M059J (cell line): ENCODE measurements around the gene HLA-DOA. TPM values are rescaled to one million over a fixed set of nuclear protein-coding genes. Genes with fewer than 3 reads are reported as not detected.

Experiments used
- DNase-seq: peaks from one replicate; pipeline ENCODE4 v3.0.0-alpha.2; 2012; ENCODE audit warnings: low read depth
- total RNA-seq: library from RNA; depleted of rRNA; stranded (reverse); fragments of >200 nt; shearing (Covaris generic); gene quantifications from 2 replicates; pipeline ENCODE4 v1.2.3, GENCODE V29; 2014

HLA-DOA gene
- total RNA-seq, 1 experiment from 2014 or later = not detected

DNA sequence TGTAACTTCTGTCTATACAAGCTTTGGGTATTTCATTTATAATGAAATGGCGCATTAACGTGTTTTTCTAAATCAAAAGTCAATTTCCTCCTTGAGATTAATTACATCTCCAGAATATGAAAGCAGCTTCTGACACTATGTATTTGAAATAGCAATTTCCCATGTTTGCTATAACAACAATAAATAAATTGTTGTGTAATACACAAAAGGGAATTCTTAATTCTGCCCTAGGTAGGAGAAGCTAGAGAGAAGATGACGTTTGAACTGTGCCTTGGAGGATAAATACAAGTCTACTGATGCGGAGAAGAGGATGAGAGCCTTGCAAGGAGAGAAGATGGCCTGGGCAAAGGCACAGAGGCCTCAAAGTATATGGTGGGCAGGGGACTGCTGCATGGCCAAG is 7.6 kb upstream of the HLA-DOA start:
- no peak for DNase-seq

DNA sequence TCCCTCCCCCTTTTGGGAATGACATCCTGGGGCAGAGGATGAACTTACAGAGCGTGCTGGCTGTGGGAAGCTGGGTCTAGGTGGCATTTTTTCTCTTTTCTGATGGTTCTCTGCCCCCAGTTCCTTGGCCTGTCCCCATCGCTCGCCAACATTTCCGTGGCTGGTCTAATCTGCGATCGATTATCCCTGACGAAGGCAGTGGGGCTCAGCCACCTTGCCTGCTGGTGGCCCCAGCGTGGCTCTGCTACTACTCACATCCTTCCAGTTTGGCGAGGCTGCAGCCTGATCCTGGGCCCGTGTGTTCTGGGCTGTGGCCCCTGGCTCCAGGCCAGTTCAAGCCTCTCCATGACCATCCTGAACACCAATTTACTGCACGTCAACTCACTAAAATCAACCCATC is 6.4 kb upstream of the HLA-DOA start:
- no peak for DNase-seq

DNA sequence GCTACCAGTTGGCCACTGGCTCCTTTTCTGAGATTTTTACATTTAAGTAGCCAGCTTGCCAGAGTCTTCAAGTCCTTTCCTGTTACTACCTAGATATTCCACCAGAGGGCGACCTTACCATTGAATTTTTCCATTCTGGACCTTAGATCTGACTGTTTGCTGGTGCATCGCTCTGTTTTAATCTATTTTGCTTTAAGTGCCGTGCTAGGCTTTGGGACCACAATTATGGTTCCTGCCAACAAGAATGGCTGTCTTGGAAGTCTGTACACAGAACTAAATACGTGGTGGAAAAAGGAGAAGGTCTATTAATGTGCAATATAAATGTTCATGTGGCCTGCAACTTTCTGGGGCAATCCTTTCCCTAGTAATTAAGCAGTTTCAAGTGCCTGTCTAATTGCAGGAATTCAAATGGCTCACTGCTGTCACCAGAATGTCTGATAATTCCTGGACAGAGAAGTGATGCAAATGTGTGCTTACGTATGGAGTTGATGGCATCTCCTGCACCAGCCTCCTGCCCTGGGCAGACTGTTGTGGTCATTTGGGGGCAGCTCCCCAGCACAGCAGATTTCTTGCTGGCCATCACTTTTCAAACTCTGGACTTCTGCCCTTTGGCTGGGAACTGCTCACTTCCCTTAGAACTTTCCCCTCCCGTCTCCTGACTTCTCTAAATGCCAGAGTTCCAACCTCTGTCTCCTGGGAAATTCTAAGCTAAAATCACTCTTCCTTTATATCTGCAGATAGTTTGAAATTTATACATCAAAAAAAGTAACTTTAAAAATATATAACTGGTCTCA is 5.6 kb upstream of the HLA-DOA start:
- DNase-seq = peak; percentile 81

DNA sequence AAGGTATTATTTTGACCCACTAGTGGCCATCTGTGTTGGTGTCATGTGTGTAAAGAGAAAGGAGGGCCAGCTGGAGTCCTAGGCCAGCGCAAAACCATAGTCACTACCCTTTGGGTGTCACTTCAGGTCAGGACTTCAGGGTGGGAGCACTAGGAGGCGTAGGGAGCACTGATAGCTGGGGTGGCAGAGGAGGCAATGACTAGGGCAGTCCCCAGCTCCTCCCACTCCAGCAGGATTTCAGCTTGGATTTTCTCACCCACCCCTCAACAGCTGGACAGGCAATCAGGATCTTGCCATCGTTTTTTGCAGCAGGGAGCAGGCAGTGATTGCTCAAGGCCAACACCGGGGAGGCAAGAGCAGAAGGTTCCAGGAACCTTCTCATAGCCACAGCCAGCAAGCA is 4.2 kb upstream of the HLA-DOA start:
- DNase-seq = no peak

DNA sequence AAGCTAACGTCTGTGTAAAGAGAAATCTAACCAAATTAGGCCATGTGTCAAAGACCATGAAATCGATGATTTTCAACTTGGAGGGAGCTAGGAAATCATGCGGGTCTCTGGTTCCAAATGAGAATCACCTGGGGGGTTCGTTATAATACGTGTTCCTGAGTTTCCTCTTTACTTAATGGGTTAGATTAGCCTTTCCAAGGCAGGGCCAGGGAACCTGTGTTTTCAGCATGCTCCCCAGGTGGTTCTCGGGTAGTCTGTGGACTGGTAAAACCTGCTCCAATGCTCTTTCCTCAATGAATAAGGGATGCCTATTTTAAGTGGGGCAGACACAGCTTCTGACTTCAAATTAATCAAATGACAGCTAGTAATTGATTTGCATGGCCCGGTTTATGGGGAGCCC is 965 bp upstream of the HLA-DOA start:
- no peak for DNase-seq

DNA sequence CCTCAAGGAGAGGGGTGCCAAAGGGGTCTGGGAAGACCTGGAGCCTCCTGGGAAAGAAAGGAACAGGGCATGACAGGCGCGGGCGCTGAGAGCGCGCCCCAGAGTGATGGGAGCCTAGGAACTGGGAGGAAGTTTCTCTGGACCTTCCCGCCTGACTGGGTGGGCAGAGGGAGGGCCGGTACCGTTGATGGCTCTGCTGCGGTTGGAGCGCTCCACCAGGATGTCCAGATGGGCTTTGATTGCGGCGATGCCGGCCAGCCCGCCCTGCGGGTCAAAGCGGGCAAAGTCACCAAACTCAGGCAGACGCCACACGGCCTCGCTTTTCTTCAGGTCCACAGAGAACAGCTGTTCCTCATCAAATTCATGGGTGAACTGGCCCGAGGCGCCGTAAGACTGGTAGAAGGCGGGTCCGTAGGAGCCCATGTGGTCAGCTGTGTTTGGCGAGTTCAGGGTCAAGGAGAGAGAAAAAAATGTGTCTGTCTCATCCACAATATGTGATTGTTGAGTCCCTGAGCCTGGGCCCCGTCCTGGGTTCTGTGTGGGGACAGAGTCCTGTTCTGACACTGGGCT is 1.5 kb downstream of the HLA-DOA start:
- no peak for DNase-seq

DNA sequence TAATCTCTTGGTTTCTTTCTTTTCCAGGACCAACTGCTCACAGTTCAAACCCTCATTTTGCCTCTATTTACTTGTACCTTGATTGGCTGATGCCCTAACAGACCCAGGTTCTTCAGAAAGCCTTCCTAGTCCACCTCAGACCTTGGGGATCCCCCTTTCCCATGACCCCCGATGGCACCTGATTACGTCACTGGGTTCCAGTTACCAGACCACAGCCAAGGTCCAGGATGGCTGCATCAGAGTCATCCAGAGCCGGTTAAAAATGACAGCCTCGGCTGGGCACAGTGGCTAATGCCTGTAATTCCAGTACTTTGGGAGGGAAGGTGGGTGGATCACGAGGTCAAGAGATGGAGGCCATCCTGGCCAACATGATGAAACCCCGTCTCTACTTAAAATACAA is 4.5 kb downstream of the HLA-DOA start:
- DNase-seq = no peak

DNA sequence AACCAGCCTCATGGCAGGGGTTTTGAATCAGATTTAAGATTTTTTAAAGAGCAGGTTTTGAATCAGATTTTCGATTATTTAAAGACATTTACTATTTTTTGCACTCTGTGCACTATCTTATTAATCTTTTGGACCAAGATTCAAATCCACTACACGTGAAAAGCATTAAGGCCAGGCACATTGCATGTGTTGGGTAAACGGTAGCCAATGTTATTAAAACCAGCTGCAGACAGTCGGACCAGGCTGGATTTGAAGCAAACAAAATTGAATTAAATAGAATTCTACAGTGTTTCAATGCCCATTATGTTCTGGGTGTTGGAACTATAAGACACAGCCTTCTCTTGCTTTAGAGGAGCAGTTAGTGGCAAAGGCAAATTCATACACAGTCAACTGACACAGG is 7.7 kb downstream of the HLA-DOA start:
- no peak for DNase-seq

DNA sequence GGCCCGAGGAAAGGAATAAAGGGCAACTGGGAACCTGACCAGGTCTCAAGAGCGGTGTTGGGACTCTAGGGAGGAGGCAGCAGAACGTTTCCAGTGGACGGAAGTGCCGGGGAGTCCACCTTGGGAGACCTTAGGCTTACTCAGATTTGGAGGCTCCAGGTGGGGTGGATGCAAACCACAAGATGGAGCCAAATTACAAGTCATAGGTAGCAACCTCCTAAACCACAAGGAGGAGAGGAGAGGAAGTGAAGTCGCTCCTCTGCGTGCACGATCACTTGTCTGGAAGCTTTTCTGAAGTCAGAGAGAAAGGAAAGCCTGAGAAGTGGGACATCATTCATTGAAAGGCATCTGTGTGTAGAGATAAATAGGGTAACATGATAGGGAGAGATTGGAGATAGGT is 9.3 kb downstream of the HLA-DOA start:
- peak; percentile 44 for DNase-seq

DNA sequence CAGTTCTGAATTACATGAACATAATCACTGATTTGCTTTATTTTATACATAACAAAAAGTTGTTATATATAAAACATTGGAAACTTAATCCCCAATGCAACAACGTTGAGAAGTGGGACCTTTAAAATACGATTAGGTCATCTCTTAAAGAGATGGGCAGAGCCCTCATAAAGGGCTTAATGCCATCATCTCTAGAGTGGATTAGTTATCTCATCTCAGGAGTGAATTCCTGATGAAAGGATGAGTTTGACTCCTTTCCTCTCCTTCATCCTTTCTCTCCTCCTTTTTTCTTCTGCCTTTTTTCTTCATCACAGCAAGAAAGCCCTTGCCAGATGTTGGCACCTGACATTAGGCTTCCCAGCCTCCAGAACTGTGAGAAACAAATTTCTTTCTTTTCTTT is 13.9 kb downstream of the HLA-DOA start:
- DNase-seq = no peak

DNA sequence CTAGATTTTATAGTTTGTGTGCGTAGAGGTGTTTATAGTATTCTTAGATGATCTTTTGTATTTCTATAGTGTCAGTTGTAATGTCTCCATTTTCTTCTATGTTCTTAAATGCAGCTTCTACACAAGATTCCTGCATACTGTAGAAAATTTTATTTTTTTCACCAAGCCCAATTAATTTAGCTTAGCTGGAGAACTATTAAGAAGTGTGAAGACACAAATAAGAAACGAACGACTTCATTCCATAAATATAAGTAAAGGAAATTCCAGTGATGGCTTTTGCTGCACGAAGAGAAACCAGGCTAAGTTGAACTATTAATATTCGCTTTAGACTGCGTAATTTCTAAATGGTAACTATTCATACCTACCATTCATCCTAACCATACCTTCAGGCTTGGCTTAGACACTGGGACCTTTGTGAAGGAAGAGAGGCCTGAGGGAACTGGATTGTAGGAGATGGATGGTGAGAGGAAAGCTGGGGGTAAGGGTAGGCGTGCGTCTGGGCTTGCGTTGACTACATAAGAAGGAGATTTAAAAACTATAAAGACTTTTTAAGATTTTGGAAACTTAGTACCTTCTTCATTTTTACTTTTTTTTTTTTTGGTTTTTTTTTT is 15.9 kb downstream of the HLA-DOA start:
- DNase-seq = no peak

DNA sequence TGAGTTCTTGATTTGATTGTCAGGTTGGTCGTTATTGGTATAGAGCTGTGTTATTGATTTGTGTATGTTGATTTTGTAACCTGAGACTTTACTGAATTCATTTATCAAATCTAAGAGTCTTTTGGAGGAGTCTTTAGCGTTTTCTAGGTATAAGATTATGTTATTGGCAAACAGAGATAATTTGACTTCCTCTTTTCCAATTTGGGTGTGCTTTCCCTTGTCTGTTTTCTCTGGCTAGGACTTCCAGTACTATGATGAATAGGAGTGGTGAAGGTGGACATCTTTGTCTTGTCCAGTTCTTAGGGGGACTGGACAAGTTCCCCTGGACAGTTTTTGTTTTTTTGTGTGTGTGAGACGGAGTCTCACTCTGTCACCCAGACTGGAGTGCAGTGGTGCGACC is 17.4 kb downstream of the HLA-DOA start:
- no peak for DNase-seq

DNA sequence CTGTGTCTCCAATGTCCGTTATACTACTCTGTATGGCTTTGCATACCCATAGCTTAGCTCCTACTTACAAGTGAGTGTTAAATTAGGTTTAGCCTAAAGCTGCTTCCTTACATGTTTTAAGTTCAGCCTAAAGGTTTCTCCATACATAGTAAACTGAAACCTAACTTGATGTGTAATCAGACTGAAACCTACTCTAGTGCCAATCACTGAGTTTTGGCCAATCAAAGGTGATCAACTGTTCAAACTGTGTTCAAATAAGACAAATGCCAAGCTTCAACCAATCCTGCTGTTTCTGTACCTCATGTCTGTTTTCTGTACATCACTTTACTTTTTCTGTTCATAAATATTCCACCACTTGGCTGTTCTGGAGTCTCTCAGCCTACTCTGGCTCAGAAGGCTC is 20.0 kb downstream of the HLA-DOA start:
- DNase-seq = no peak

DNA sequence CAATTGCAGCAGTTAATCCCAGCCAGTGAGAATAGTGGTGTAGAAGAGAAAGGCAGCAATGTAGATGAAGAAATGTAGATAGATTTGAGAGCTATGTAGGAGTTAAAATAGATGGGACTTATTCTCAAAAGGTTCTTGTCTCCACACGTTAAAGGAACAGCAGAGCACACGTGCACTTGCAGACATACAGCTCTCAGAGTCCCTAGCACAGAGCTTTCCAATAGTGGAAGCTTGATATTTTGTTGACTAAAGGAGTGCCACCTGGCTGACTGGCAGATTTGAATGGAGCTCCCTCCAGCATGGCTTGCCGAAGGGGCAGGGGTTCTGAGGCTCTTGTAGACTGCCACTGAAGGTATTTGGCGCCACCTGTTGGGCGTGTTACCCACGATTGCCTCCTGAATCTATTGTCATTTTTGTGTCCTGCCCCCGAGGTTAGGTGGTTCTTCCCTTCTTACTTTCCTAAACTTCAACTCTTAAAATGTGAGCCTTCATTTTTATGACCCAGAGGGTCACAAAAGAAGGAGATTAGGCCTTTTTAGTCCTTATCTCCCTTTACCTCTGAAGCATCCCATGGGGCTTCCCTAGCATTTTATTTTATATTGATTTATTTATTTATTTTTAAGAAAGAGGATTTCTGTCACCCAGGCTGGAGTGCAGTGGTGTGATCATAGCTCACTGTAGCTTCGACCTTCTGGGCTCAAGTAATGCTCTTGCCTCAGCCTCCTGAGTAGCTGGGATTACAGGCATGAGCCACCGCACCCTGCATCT is 24.6 kb downstream of the HLA-DOA start:
- DNase-seq = peak; percentile 91

DNA sequence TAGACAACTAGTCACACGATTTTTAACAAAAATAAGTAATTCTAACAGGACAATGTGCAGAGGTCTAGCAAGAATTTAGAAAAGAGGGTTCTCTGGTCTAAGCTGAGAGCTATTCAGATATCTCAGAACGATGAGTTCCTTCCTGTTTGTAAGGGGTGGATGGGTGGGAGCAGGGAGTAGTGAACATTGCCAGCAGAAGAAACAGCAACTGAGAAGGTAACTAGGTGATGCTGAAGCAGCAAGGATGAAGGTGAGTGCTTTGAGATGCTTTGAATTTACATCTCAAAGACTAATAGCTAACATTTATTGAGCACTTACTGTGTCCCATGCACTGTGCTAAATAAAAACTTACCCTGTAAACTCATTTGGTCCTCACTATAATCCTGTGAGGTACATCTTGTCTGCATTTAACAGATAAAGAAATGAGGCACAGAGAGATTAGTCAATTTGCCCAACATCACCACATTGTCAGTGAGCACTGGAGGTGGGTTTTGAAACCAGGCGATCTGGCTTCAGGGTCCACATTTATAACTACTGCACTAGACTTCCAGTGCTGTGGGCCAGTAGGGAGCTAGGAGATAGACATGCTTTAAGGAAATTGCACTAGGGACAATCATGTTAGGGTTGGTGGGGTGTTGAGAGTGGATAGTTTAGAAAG is 25.3 kb downstream of the HLA-DOA start:
- DNase-seq = no peak

DNA sequence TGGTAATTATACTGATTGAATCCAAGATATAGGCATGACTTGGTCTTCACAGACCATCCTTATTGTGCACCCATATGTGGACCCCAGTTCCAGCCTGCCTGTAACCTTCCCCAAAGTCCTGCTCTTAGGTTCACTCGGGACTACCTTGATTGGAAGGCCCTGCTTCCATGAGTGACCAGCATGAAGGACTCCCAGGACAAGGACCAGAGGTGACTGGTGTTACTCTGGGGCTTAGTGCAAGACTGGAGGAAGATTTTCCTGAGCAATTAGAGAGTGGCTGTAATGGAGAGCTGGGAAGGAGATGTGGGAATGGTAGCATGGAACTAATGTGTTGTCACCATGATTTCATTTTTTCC is 25.9 kb downstream of the HLA-DOA start:
- peak; percentile 29 for DNase-seq

DNA sequence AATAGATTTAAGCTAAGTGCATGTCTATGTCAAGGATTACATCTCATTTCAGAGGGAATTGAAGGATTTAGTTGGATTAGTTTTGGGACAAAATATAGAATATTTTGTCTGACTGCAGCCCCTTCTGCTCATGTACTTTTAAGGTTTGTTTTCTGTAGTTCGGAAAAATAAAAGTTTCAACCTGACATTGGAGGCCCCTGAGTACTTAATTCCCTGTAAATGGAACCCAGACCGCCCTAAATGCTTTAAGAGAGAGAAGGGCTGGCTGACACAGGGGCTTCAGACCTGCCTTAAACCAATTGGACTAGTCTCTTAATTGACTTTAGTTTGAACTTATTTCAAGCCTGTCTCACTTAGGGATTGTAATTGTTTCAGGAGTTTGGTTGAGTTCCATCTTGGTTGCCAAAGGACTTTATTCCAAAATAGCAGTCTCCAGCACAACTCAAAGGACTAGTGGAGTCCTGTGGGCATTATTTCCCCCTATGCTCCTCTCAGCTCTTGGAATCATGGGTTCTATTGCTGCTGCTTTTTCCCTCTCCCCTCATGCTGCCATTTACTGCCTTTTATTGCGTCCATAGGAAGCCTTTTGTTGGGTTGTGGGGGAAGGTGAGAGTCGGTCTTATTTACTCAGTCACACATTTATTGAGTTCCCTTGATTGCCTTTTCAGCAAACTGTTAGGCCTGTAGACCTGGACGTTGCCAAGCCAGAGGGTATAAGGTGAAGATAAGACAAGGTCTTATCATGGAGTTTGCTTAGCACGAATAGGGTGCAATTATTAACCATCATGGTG is 26.5 kb downstream of the HLA-DOA start:
- peak; percentile 46 for DNase-seq

DNA sequence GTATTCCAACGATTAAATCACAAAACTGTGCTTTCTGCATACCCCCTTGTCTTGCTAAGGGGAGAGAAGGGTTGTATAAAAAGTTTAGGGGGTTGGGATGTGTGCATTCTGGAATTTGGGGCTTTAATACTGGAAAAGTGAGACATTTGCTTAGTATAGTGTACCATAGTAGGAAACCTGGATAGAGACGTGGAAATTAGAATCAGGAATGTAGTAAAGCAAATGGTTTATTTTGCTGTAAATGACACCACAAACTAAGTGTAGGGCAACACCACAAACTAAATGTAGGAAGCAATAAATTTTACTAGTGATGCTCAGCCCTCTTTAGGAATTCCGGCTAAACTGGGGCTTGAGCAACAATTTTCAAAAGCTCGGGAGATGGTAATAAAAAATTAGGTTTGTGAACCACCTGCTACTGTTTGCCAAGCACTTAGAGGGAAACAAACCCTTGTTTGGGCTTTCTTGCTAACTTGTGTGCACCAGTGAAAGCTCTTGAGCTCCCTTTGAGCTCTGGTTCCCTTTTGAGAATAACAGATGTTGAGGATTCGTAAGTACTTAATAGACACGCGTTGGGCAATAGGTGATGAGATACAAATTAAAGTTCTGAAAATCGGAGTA is 27.2 kb downstream of the HLA-DOA start:
- peak; percentile 54 for DNase-seq

DNA sequence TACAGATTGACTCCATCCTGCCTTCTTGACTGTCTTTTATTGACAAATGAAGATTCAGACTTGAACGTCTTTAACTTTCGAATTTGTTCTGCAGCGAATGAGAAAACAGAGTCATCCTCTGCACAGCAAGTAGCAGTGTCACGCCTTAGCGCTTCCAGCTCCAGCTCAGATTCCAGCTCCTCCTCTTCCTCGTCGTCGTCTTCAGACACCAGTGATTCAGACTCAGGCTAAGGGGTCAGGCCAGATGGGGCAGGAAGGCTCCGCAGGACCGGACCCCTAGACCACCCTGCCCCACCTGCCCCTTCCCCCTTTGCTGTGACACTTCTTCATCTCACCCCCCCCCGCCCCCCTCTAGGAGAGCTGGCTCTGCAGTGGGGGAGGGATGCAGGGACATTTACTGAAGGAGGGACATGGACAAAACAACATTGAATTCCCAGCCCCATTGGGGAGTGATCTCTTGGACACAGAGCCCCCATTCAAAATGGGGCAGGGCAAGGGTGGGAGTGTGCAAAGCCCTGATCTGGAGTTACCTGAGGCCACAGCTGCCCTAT is 28.8 kb downstream of the HLA-DOA start:
- peak; percentile 30 for DNase-seq

DNA sequence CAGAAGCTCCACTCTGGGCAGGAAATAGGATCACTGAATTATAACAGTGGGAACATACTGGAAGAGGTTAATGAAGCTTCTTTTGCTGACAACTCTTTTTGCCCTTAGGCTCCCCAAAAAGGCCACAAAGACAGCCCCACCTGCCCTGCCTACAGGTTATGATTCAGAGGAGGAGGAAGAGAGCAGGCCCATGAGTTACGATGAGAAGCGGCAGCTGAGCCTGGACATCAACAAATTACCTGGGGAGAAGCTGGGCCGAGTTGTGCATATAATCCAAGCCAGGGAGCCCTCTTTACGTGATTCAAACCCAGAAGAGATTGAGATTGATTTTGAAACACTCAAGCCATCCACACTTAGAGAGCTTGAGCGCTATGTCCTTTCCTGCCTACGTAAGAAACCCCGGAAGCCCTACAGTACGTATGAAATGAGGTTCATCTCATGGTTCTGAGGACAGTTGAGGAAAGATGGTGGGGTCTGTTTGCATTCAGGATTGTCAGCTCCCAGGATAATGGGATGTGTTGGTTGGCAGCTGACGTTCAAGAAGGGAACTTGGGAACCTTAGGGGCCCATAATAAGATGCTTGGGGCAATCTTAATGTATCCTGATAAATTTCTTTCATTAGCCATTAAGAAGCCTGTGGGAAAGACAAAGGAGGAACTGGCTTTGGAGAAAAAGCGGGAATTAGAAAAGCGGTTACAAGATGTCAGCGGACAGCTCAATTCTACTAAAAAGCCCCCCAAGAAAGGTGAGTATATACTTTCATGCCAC is 29.5 kb downstream of the HLA-DOA start:
- peak; percentile 19 for DNase-seq
